ENCODE results near the gene PAPSS2.

Gene PAPSS2

DNA sequence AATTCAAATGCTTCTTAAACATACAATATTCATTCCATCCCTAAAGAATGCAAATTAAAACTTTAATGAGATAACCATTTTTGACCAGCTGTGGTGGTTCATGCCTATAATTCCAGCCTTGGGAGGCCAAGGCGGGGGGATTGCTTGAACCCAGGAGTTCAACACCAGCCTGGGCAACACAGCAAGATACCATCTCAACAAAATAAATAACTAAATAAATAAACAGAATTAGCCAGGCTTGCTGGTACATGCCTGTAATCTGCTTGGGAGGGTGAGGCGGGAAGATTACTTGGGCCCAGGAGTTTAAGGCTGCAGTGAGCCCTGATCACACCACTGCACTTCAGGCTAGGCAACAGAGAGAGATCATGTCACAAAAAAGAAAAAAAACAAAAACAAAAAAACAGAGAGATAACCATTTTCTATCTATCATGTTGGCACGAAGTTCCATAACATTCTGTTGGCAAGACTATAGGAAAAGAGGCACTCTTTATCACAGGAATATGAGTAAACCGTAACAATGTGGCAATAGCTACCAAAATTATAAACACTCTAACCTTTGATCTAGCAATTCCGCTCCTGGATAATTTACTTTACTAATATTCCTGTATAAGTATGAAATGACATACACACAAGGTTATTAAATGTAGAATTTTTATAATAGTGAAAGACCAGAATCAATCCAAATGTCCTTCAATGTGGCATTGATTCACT lies 106.1 kb downstream of the PAPSS2 start:
- H3K9me3 ChIP-seq (ENCODE audit: control insufficient read depth, low read length), result no peaks in the 10 kb centered on the region
- no peaks in the 10 kb centered on the region for H3K27me3 ChIP-seq (ENCODE audit: control insufficient read depth, insufficient read depth, low read length)
- no peak overlapping the region for H2AFZ ChIP-seq
- TF ChIP-seq, protein P1, sequence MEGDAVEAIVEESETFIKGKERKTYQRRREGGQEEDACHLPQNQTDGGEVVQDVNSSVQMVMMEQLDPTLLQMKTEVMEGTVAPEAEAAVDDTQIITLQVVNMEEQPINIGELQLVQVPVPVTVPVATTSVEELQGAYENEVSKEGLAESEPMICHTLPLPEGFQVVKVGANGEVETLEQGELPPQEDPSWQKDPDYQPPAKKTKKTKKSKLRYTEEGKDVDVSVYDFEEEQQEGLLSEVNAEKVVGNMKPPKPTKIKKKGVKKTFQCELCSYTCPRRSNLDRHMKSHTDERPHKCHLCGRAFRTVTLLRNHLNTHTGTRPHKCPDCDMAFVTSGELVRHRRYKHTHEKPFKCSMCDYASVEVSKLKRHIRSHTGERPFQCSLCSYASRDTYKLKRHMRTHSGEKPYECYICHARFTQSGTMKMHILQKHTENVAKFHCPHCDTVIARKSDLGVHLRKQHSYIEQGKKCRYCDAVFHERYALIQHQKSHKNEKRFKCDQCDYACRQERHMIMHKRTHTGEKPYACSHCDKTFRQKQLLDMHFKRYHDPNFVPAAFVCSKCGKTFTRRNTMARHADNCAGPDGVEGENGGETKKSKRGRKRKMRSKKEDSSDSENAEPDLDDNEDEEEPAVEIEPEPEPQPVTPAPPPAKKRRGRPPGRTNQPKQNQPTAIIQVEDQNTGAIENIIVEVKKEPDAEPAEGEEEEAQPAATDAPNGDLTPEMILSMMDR (IDR thresholded peaks at IDR 0.05), result no peak
- H3K9ac ChIP-seq, result no peak overlapping the region
- H3K4me3 ChIP-seq (ENCODE audit: low read depth, low read length), result no peak overlapping the region
- no peaks in the 10 kb centered on the region for H3K79me2 ChIP-seq
- H3K36me3 ChIP-seq (ENCODE audit: control insufficient read depth, insufficient read depth, low read length), result no peaks in the 10 kb centered on the region
- H3K4me2 ChIP-seq (ENCODE audit: low read length), result no peak overlapping the region
- no peak overlapping the region for H3K27ac ChIP-seq
- H3K4me1 ChIP-seq, result no peaks in the 10 kb centered on the region

DNA sequence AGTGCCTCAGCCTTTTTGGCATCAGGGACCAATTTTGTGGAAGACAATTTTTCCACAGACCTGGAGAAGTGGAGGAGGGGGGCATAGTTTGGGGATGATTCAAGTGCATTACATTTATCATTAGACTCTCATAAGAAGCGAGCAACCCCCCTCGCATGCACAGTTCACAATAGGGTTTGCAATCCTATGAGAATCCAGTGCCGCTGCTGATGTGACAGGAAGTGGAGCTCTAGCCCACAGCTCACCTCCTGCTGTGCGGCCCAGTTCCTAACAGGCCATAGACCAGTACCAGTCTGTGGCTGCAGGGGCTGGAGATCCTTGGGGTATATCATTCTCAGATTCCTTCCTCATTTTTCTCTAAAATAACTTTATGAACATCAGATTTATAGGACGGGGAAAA lies 107.6 kb downstream of the PAPSS2 start:
- no peak overlapping the region for H3K9ac ChIP-seq
- H3K36me3 ChIP-seq (ENCODE audit: control insufficient read depth, insufficient read depth, low read length), result no peaks in the 10 kb centered on the region
- H3K27ac ChIP-seq, result no peak overlapping the region
- TF ChIP-seq, protein P1 (IDR thresholded peaks at IDR 0.05), result no peak
- H3K4me2 ChIP-seq (ENCODE audit: low read length), result no peak overlapping the region
- no peaks in the 10 kb centered on the region for H3K9me3 ChIP-seq (ENCODE audit: control insufficient read depth, low read length)
- no peaks in the 10 kb centered on the region for H3K4me1 ChIP-seq
- no peak overlapping the region for H3K4me3 ChIP-seq (ENCODE audit: low read depth, low read length)
- H3K27me3 ChIP-seq (ENCODE audit: control insufficient read depth, insufficient read depth, low read length), result no peaks in the 10 kb centered on the region
- H3K79me2 ChIP-seq, result no peaks in the 10 kb centered on the region
- H2AFZ ChIP-seq, result no peak overlapping the region

DNA sequence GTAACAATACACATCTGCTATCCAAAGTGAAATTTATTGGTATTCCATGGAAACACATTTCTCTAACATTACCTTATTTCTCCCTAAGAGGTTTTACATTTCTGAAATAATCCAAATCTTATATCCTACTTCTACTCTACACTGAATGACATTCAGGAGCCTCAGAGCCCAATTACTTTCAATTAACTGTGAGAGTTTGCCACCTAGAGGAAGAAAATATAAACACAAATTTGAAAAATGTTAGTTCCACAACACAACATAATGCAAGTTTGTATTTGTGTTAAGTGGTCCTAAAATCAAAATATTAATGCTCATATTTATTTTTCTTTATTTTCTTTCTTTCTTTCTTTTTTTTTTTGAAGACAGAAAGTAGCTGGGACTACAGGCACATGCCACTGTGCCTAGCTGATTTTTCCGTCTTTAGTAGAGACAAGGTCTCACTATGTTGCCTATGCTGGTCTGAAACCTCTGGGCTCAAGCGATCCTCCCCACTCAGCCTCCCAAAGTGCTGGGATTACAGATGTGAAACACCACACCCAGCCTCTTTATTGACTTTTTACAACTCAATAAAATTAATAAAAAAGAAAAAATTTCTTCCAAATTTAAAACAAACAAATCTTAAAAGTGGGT lies 112.3 kb downstream of the PAPSS2 start:
- Histone ChIP-seq H3K4me2 (ENCODE audit: low read length) (no peak overlapping the region), H3K9ac (no peak overlapping the region), H3K4me3 (ENCODE audit: low read depth, low read length) (no peak overlapping the region), H3K27ac (no peak overlapping the region), H3K4me1 (no peaks in the 10 kb centered on the region), H3K9me3 (ENCODE audit: control insufficient read depth, low read length) (no peaks in the 10 kb centered on the region), H3K27me3 (ENCODE audit: control insufficient read depth, insufficient read depth, low read length) (no peaks in the 10 kb centered on the region), H3K79me2 (no peaks in the 10 kb centered on the region), H2AFZ (no peak overlapping the region), H3K36me3 (ENCODE audit: control insufficient read depth, insufficient read depth, low read length) (no peaks in the 10 kb centered on the region)
- TF ChIP-seq, protein P1 (IDR thresholded peaks at IDR 0.05), result peak; percentile 47

GRCh38 chr10:87775766-87776165 lies 116.1 kb downstream of the PAPSS2 start:
- Histone ChIP-seq H3K36me3 (ENCODE audit: control insufficient read depth, insufficient read depth, low read length) (no peaks in the 10 kb centered on the region), H3K27me3 (ENCODE audit: control insufficient read depth, insufficient read depth, low read length) (no peaks in the 10 kb centered on the region), H2AFZ (no peak overlapping the region), H3K27ac (no peak overlapping the region), H3K4me2 (ENCODE audit: low read length) (no peak overlapping the region), H3K4me3 (ENCODE audit: low read depth, low read length) (no peak overlapping the region), H3K79me2 (no peaks in the 10 kb centered on the region), H3K4me1 (no peaks in the 10 kb centered on the region), H3K9ac (no peak overlapping the region), H3K9me3 (ENCODE audit: control insufficient read depth, low read length) (no peaks in the 10 kb centered on the region)
- TF ChIP-seq, protein P1 (IDR thresholded peaks at IDR 0.05), result no peak

GRCh38 chr10:87776328-87776727 lies 116.7 kb downstream of the PAPSS2 start:
- TF ChIP-seq, protein P1 (IDR thresholded peaks at IDR 0.05), result no peak
- Histone ChIP-seq H3K36me3 (ENCODE audit: control insufficient read depth, insufficient read depth, low read length) (no peaks in the 10 kb centered on the region), H3K4me2 (ENCODE audit: low read length) (no peak overlapping the region), H3K9me3 (ENCODE audit: control insufficient read depth, low read length) (no peaks in the 10 kb centered on the region), H3K27me3 (ENCODE audit: control insufficient read depth, insufficient read depth, low read length) (no peaks in the 10 kb centered on the region), H2AFZ (no peak overlapping the region), H3K79me2 (no peaks in the 10 kb centered on the region), H3K27ac (no peak overlapping the region), H3K4me3 (ENCODE audit: low read depth, low read length) (no peak overlapping the region), H3K4me1 (no peaks in the 10 kb centered on the region), H3K9ac (no peak overlapping the region)

All from parathyroid adenoma (tissue), 2 donors.